ENCODE results near the gene NUDT13. TPM values are rescaled to one million over a fixed set of nuclear protein-coding genes. Genes with fewer than 3 reads are reported as not detected.

NUDT13 gene
- total RNA-seq, 4 donors from 2014 or later, result 1.3 to 3.4 (median 2.5) TPM

DNA sequence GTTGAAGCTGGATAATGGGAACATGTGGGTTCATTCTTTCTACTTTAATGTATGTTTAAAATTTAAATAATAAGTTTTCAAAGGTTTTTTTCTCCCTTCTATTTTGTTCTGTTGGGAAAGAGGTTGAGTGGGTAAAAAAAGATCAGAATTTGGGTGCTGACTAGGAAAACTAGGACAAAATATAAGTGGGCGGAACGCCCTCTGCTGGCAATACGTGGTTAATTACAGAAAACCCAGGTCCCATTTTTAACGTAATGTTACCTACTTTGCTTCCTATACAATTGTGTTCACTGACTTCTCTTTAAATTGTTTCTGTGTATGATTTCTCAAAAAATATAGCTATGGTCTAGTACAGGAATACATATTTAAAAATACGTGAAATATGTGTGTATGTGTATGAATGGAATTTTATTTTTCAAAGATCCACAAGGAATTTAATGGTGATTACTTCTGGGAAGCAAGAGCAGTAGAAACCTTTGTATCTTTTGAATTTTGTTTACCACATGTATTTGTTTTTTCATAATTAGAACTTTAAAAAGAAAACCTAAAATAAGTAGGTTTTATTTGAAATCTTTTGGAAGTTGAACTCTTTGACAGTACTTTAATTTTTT is 48.9 kb downstream of the NUDT13 start:
- no peaks in the 10 kb centered on the region for H3K9me3 ChIP-seq
- no peak for TF ChIP-seq EP300 (IDR thresholded peaks at IDR 0.05)
- TF ChIP-seq, protein P1, sequence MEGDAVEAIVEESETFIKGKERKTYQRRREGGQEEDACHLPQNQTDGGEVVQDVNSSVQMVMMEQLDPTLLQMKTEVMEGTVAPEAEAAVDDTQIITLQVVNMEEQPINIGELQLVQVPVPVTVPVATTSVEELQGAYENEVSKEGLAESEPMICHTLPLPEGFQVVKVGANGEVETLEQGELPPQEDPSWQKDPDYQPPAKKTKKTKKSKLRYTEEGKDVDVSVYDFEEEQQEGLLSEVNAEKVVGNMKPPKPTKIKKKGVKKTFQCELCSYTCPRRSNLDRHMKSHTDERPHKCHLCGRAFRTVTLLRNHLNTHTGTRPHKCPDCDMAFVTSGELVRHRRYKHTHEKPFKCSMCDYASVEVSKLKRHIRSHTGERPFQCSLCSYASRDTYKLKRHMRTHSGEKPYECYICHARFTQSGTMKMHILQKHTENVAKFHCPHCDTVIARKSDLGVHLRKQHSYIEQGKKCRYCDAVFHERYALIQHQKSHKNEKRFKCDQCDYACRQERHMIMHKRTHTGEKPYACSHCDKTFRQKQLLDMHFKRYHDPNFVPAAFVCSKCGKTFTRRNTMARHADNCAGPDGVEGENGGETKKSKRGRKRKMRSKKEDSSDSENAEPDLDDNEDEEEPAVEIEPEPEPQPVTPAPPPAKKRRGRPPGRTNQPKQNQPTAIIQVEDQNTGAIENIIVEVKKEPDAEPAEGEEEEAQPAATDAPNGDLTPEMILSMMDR (IDR thresholded peaks at IDR 0.05), result peak; percentile 73 to 78 (median 76)
- DNase-seq (ENCODE audit: extremely low spot score), result no peak
- H3K27me3 ChIP-seq, result no peaks in the 10 kb centered on the region
- intact Hi-C loops (cut with DNase I), result loop anchor here (1.0 kb wide), 1 partner anchor 63 kb away; the partner anchor contains the start of gene P4HA1
- H3K4me3 ChIP-seq, result no peak overlapping the region
- H3K36me3 ChIP-seq, result peaks cover 31 to 84% (median 63%) of the 10 kb centered on the region in 4 donors
- H3K27ac ChIP-seq (replicated peaks in 1 of 4), result no peak overlapping the region
- H3K4me1 ChIP-seq, result peaks cover 17 to 34% (median 26%) of the 10 kb centered on the region in 4 donors
- WGBS, result 7% methylated on average over 5 of the region's 5 CpGs

DNA sequence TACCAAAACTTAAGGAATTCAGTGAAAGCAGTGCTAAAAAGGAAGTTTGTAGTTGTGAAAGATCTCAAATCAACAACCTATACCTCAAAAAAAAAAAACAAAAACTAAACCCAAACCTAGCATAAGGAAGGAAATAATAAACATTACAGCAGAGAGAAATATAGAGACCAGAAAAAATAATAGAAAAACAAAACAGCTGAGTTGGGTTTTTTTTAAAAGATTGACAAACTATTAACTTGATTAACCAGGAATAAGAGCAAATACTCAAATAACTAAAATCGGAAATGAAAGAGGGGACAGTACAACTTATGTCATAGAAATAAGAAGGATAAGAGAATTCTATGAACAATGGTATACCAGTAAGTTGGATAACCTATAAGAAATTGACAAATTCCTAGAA is 50.8 kb downstream of the NUDT13 start:
- H3K36me3 ChIP-seq, result peaks cover 13 to 65% (median 47%) of the 10 kb centered on the region in 4 donors

DNA sequence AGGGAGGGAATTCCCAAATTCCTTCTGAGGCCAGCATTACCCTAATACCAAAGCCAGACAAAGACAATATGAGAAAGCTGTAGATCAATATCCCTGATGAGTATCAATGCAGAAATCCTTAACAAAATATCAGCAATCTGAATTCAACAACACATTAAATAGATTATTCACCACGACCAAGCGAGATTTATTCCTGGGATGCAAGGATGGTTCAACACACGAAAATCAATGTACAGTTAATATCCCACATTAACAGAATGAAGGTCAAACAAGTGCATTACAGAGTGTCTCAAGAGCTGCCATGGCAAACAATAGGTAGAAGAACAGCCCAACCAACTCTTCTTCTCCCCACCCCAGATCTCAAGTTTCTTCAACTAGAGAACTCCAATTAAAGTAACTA is 51.4 kb downstream of the NUDT13 start:
- peaks cover 10 to 59% (median 41%) of the 10 kb centered on the region in 4 donors for H3K36me3 ChIP-seq
- intact Hi-C loops (cut with DNase I), result no loop called here
- no peak overlapping the region for H3K27ac ChIP-seq (replicated peaks in 1 of 4)
- H3K9me3 ChIP-seq, result no peaks in the 10 kb centered on the region
- no peak for DNase-seq (ENCODE audit: extremely low spot score)
- no peak overlapping the region for H3K4me3 ChIP-seq
- 93% methylated on average over 3 of the region's 3 CpGs for WGBS
- H3K27me3 ChIP-seq, result no peaks in the 10 kb centered on the region
- TF ChIP-seq POLR2A (IDR thresholded peaks at IDR 0.05; ENCODE audit: low read depth) (no peak), EP300 (IDR thresholded peaks at IDR 0.05) (no peak), POLR2AphosphoS5 (IDR thresholded peaks at IDR 0.05) (no peak)
- peaks cover 26 to 50% (median 48%) of the 10 kb centered on the region in 4 donors for H3K4me1 ChIP-seq

More for the DNA sequence above, 50.8 kb downstream of the NUDT13 start:
- Histone ChIP-seq H3K27ac (replicated peaks in 1 of 4) (no peak overlapping the region), H3K9me3 (no peaks in the 10 kb centered on the region), H3K4me1 (peaks cover 23 to 44% (median 42%) of the 10 kb centered on the region in 4 donors), H3K27me3 (no peaks in the 10 kb centered on the region), H3K4me3 (no peak overlapping the region)
- no peak for TF ChIP-seq POLR2A (IDR thresholded peaks at IDR 0.05; ENCODE audit: low read depth)
- TF ChIP-seq, protein P1 (IDR thresholded peaks at IDR 0.05), result no peak
- TF ChIP-seq EP300 (IDR thresholded peaks at IDR 0.05), result no peak
- TF ChIP-seq POLR2AphosphoS5 (IDR thresholded peaks at IDR 0.05), result no peak
- 98% methylated on average over 1 of the region's 1 CpG for WGBS
- no peak for DNase-seq (ENCODE audit: extremely low spot score)
- intact Hi-C loops (cut with DNase I), result no loop called here

DNA sequence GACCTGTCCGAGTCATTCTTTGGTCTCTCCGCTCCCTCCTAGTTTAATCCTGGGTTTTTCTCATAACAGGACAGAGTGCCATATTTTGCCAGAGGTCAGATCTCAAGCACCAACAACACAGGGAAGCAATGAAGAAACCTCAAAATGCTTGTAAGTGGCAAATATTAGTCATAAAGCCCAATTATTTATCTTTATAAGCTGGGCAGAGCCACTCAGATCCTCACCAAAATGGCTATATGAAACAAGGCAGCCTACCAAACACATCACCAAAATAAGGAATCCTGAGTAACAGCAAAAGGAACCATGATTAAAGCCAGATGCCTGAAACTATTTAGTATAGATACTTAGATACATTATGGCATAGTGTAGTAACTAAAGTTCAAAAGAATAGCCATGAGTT is 52.8 kb downstream of the NUDT13 start:
- intact Hi-C loops (cut with DNase I), result no loop called here

DNA sequence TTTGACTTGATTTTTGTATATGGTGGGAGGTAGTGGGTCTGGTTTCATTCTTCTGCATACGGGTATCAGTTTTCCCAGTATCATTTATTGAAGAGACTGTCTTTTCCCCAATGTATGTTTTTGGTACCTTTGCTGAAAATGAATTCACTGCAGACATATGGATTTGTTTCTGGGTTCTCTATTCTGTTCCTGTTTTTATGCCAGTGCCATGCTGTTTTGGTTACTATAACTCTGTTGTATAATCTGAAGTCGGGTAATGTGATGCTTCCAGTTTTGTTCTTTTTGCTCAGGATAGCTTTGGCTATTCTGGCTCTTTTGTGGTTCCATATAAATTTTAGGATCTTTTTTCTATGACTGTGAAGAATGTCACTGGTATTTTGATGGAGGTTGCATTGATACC is 56.7 kb downstream of the NUDT13 start:
- 80% methylated on average over 2 of the region's 2 CpGs for WGBS
- Histone ChIP-seq H3K9me3 (no peaks in the 10 kb centered on the region), H3K4me3 (peak overlapping the region; percentile 67 to 89 (median 80)), H3K27me3 (no peaks in the 10 kb centered on the region), H3K36me3 (peaks cover 9 to 19% (median 18%) of the 10 kb centered on the region in 4 donors), H3K4me1 (peaks cover 34 to 61% (median 56%) of the 10 kb centered on the region in 4 donors), H3K27ac (replicated peaks in 1 of 4) (peak overlapping the region; percentile 91 to 98 (median 94))
- no peak for DNase-seq (ENCODE audit: extremely low spot score)
- intact Hi-C loops (cut with DNase I), result no loop called here
- TF ChIP-seq EP300 (IDR thresholded peaks at IDR 0.05) (no peak), POLR2A (IDR thresholded peaks at IDR 0.05; ENCODE audit: low read depth) (no peak), POLR2AphosphoS5 (IDR thresholded peaks at IDR 0.05) (no peak)
- TF ChIP-seq, protein P1 (IDR thresholded peaks at IDR 0.05), result no peak

More for the DNA sequence above, 52.8 kb downstream of the NUDT13 start:
- 88% methylated on average over 2 of the region's 2 CpGs for WGBS
- Histone ChIP-seq H3K9me3 (no peaks in the 10 kb centered on the region), H3K4me1 (peaks cover 31 to 58% (median 56%) of the 10 kb centered on the region in 4 donors), H3K27me3 (no peaks in the 10 kb centered on the region), H3K36me3 (peaks cover 10 to 46% (median 32%) of the 10 kb centered on the region in 4 donors), H3K27ac (replicated peaks in 1 of 4) (no peak overlapping the region), H3K4me3 (no peak overlapping the region)
- DNase-seq (ENCODE audit: extremely low spot score), result no peak
- no peak for TF ChIP-seq POLR2AphosphoS5 (IDR thresholded peaks at IDR 0.05)
- TF ChIP-seq, protein P1 (IDR thresholded peaks at IDR 0.05), result no peak
- no peak for TF ChIP-seq POLR2A (IDR thresholded peaks at IDR 0.05; ENCODE audit: low read depth)
- TF ChIP-seq EP300 (IDR thresholded peaks at IDR 0.05), result no peak

Data from esophagus muscularis mucosa (tissue), 4 donors.